HUDEP-2 (cell line): ENCODE measurements around the gene CALY.
A peak's percentile ranks its signal among the peaks of the same experiment; 100 is the strongest.
"Not testable (repeated sequence)": the region's sequence is repeated elsewhere in the genome, so short reads cannot be mapped to it uniquely, and the experiment has no call there.

Experiments
- DNase-seq, 76 experiments: peaks; one replicate each; lab custom pipeline; 2025; ENCODE audit not compliant: unreplicated experiment in 76 of 76; lab: John Stamatoyannopoulos, UW

Gene CALY, protein sequence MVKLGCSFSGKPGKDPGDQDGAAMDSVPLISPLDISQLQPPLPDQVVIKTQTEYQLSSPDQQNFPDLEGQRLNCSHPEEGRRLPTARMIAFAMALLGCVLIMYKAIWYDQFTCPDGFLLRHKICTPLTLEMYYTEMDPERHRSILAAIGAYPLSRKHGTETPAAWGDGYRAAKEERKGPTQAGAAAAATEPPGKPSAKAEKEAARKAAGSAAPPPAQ

DNA sequence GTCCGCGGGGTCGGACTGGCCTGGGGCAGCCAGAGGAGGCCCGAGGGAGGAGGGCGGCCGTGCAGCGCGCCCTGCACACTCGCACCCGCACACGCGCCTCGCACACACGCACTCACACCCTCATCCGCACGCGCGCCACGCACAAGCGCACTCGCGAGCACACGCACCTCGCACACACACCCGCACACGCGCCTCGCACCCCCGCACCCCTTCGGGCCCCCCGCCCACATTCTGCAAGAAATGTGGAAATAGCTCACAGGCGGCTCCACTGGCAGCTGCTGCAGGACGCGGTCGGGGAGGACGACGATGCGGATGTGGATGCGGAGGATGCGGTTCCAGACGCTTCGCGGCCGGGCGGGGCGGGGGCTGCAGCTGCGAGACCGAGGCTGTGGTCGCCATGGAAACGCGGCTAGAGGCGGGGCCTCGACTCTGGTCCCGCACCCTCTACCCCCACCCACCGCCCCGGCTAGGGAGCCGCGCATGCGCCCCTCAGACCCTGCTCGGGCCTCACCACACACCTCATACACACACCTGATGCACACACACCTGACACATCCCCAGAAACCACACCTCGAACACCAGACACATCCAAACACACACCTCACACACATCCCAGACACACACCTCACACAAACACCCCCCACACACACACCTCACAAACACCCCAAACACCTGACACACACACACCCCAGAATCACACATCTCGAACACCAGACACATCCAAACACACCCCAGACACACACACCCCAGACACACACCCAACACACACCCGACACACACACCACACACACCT, at the start of gene CALY:
Gene CALY, minus strand, starts transcription at position 320 of the 793 bp plus-strand sequence. CDS start 7,907 bp downstream, outside the sequence.
- peak in 1 of 76 experiments; percentile 27 for DNase-seq

DNA sequence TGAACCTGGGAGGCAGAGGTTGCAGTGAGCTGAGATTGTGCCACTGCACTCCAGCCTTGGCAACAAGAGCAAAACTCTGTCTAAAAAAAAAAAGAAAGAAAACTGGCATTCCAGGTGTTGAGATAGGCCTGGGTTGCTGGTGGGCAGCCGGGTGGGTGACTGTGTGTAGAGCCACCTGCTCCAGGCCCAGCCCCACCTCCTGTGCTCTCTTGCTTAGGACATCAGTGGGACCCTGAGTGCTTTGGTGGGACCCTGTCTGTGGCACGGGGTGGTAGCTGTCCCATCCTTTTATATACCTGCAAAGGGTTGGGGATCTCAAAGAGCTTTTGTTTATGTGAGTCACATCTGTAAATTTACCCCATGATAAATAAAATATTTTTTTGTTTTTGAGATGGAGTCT, 48.5 kb upstream of the CALY start:
- DNase-seq, result no peak

DNA sequence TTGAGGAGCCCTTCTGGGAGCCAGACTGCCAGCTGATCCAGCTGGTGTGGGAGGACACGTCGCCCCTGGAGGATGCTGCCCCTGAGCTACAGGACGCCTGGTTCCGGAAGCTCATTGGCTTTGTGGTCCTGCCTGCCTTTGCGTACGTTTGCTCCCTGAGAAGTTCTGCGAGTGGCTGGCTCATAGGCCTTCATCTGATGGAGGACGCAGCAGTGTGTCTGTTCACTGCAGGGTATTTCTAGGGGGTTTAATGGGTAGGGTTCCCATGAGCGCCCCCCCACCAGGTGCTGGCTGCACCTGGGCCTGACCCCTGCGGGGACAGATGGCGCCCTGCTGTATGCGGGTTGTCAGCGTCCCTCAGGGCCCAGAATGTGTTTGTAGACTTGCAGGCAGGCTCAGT, 47.4 kb upstream of the CALY start:
- DNase-seq, result no peak

DNA sequence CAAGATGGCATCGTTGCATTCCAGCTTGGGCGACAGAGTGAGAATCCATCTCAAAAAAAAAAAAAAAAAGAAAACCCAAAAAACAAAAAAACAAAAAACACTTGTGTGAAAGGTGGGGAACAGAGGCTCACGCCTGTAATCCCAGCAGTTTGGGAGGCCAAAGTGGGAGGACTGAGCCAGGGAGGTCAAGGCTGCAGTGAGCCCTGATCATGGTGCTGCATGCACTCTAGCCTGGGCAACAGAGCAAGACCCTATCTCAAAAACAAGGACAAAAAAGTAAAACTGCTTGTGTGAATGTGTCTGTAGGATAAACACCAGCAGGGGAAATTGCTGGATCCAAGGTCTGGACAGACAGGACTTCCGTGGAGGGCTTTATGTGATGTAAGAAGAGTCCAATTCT, 46.9 kb upstream of the CALY start:
- no peak for DNase-seq

DNA sequence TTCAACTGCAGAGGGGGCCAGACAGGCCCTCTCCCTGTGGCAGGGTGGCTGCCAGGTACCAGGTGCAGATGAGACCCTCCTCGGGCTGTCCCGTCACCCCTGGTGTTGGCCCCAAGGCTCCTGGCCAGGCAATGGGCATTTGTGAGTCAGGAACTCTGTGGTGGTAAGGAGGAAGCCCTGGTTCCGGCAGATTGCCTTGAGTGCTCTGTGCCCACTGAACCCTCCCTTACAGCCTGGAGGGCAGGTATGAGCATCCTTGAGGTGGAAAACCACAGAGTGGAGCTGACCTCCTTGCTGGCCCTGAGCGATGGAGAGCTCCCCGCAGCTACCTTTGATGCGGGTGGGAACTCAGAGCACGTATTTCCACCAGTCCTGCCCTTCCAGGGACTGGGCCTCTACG, 44.3 kb upstream of the CALY start:
- no peak for DNase-seq

DNA sequence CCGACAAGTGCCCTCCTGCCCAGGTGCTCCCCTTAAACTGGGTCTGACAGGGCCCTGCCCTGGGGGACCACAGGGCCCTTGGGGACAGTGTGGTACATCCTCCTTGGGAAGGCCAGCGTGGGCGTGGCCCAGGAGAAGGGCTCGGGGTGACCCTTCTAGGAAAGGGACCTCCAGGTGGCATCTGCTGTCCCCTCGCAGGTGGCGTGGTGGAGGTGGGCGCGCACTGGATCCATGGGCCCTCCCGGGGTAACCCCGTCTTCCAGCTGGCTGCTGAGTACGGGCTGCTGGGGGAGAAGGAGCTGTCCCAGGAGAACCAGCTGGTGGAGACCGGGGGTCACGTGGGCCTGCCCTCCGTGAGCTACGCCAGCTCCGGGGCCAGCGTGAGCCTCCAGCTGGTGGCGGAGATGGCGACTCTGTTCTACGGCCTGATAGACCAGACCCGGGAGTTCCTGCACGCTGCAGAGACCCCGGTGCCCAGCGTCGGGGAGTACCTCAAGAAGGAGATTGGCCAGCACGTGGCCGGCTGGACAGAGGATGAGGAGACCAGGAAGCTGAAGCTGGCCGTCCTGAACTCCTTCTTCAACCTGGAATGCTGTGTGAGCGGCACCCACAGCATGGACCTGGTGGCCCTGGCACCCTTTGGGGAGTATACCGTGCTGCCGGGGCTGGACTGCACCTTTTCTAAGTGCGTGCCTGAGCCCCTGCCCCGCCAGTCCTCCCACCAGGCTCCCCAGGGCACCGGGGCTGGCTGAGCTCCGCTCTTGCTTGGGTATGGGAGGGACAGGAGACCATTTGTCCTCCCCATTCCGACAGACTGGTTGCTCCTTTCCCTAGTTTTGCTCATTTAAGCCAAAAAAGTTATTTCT, 43.3 kb upstream of the CALY start:
- no peak for DNase-seq

DNA sequence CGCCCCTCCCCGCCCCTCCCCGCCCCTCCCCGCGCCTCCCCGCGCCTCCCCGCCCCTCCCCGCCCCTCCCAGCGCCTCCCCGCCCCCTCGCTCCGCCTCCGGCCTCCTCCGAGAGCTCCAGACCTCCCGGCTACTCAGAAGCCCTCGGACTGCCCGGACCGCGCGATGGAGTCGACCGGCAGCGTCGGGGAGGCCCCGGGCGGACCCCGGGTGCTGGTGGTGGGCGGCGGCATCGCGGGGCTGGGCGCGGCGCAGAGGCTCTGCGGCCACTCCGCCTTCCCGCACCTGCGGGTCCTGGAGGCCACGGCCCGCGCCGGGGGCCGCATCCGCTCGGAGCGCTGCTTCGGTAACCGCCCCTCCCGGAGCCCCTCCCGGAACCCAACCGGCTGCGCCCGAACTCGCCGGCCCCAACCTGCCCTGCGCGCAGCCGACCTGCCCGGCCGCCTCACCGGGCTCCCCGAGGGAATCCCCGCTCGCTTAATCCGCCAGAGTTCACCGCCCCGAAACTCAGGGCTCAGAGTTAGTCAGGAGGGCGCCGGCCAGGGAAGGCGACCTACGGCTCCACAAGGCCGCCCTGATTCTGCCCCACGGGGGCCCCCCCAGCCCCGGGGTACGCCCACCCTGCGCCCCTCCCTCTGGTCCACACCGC, 42.6 kb upstream of the CALY start, which contains the start of gene PAOX:
Gene PAOX, plus strand, starts transcription at position 111 of the 649 bp plus-strand sequence. Its CDS starts 55 bp downstream, at position 166.
- peak in 13 of 76 experiments; percentile 6 to 34 (median 21) for DNase-seq

DNA sequence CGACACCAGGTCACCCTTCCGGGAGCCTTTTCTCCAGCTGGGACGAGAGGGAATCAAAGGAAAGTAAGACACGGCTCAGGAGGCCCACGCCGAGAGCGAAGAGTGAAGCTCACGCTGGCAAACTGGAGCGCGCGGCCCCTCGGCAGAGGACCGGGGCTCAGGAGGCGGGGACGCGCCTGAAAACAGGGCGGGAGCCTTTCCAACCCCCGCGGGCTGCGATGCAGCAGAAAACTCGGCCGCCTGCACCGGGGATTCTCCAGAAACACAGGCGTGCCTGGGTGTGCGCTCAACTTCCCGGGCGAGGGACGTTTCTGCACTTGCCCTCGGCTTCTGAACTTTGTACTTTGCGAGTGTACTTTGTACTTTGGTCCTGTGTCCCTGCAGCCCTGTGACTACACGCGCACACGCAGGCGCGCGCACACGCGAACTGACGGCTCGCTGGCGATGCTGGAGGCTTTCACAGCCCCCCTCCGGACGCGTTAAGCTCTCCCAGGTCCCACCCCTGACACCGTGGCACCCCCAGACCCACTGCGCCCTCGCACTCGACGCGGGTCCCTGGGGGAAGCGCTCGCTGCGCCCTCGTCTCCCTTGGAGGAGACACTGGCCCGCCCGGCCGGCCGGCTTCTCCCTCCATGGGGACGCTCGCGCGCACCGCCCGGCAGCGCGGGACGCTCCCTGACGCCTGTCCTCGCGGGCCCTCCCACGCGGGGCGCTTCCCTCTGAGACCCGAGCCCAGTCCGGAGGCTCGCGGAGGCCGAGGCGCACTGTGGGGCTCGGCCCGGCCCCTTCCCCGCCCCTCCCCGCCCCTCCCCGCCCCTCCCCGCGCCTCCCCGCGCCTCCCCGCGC, 41.8 kb upstream of the CALY start:
- peak in 31 of 76 experiments; percentile 7 to 59 (median 30) for DNase-seq

DNA sequence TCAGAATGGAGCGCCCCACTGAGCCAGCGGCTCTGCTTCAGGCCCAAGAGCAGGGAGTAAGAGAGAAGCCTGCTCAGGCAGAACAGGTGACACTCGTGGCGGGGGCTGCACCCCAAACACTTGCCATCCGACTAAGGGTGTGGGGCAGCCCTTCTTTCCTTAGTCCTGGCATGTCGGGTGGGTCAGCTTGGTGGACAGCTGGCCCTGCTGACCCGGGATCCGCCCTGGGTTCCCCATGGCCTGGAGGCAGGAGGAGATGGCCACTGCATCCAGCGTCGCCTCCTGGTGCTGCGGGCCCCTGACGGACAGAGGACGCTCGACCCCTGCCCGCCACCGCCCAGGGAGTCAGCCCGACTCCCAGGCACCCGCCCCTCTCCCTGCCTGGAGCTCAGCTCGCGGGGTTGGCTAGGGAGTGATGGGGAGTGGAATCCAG, 41.1 kb upstream of the CALY start:
- no peak for DNase-seq

DNA sequence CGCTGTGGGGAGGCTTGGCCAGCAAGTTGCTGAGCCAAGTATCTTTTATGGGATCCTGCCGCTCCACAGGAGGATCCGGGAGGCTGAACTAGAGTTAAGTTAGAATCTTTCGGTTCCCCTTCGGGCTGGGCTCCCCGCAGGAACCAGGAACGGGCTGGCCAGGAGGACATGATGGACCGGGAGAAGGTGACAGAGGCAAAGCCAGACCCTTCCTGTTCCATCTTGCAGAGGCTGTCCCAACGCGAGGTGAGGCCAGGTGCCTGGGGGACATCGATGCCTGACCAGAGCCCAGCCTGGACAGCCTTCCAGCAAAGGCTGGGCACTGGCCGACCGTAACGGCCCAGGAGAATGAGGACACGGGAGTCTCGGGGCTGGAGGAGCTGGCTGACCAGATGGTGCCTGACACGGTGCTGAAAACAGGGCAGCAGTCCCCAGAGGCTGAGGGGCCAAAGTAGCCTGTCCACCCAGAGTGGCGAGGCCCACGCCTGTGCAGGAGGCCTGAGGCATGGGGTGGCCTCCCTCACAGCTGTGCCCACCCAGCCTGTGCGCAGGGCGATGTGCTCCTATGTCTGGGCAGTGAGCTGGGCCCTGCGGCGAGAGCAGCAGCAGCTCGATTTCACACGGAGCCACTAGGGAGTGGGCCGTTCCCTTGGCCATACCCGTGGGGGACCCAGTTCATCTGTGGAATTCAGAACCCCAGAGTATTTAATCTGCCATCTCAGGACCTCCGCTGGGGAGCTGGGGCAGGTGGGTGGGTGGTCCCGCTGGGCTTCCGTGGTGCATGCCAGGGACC, 40.5 kb upstream of the CALY start:
- DNase-seq, result no peak

DNA sequence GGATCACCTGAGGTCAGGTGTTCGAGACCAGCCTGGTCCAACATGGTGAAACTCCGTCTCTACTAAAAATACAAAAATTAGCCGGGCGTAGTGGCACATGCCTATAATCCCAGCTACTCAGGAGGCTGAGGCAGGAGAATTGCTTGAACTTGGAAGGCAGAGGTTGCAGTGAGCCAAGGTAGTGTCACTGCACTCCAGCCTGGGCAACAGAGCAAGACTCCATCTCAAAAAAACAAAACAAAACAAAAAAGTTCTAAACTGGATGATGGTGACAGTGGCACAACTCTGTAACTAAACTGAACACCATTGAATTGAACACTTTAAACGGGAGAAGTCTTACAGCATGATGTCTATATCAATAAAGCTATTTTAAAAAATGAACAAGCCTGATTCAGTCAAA, 39.5 kb upstream of the CALY start:
- not testable (repeated sequence) for DNase-seq

DNA sequence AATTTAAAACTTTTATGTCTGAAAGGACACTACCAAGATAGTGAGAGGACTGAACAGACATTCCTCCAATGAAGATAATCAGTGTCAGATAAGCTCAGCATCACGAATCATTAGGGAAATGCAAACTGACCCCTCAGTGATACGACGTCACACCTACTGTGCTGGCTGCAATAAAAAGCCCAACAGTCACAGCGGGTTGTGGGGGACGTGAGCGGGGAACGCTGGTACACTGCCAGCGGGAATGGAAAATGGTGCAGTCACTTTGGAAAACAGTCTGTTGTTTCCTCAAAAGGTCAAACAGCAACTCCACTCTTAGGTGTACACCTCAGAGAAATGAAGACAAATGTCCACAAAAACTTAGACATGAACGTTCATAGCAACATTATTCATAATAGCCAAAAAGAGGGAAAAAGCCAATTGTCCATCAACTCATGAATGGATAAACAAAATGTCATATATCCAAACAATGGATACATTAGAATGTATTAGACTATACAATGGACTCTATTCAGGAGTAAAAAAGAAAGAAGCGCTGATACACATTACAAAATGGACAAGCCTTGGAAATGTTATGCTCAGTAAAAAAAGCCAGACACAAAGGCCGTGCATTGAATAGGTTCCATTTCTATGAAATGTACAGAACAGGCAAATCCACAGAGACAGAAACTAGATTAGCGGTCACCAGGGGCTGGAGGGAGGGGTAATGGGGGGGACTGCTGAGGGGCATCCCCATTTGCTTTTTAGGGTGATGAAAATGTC, 38.8 kb upstream of the CALY start:
- DNase-seq, result no peak

DNA sequence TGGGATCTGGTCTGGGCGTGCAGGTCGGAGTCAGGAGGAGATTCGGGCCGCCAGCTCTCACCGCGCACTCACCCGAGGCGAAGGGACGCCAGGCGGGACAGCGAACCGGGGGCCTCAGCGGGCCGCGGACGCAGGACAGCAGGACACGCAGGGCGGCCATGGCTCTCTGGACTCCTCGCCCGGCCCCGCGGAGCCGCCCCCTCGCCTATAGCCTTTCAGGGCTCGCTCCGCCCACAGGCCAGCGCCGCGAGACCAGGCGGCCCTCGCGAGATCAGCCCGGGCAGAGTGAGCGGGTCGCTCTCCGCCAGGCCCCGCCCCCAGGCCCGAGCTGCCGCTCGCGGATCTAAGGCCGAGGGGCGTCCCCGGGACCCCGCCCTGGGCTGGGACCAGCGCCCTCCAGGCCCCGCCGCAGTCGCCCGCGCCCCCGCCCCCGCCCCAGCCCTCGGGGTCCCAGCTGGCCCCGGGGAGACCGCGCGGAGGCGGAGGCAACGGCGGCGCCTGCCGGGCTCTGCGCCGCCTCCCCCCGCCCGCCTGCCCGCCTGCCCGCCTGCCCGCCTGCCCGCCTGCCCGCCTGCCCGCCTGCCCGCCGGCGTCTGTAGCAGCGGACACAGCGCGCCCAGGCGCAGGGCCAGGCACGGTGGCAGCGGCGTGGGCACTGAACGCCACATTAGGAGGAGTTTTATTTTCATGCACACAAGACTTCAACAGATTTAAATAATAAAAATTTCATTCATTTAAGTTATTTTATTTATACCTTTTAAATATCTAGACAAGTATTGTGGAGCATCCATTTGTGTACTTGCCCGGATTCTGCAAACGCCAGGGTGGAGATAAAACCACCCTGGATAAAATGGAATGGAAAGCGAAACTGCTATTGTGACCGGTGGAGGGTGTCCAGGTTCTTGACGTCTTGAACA, 36.7 kb upstream of the CALY start, which contains the start of gene ECHS1:
Gene ECHS1, minus strand, starts transcription at position 181 of the 917 bp plus-strand sequence. Its CDS starts 21 bp downstream, at position 160.
- DNase-seq, result peak in 74 of 76 experiments; percentile 14 to 96 (median 87)

DNA sequence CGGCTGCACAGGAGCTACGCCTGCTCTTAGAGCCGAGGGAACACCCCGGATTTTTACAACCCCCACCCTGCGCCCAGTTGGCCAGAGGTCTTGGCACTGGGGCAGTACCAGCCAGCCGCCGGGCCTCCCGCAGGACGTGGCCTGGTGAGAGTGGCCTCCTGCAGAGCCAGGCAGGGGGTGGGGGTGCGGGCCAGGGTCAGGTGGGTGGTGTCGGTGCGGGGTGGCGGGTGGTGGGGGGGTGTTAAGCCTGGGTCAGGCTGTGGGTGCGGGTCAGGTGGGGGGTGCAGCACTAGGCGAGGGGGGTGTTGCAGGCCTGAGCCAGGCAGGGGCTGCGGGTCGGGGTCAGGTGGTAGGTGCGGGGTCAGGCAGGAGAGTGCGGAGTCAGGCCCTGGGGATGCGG, 35.8 kb upstream of the CALY start:
- no peak for DNase-seq

DNA sequence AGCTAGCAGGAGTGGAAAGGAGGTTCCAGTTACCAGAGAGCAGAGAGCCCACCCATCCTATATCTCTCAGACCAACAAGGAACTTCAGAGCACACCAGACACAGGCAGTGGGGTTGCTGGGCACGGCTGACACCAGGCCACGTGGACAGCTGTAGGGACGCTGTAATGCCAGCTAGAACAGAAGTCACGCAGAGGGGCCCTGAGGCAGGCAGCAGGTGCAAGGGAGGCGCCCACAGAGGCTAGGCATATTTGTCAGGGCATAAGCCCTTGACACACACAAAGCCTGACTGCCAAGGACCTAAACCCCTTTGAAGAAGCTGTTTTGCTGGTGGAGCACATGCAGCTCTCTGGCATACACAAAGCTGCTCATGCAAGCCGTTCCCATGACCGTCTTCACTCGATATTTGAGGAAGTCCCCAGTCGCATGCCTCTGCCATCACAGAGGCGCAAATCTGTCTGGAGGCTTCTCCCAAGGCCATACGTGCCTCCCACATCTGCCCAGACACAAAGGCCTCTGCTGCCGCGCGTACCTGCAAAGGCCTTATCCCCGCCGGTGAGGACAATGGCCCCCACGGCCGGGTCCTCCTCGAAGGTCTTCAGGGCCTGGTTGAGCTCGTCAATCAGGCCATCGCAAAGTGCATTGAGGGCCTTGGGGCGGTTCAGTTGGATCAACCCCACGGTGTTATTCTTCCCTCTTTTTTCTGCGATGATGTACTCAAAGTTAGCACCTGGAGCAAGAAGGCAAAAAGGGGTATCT, 33.5 kb upstream of the CALY start:
- DNase-seq, result no peak

DNA sequence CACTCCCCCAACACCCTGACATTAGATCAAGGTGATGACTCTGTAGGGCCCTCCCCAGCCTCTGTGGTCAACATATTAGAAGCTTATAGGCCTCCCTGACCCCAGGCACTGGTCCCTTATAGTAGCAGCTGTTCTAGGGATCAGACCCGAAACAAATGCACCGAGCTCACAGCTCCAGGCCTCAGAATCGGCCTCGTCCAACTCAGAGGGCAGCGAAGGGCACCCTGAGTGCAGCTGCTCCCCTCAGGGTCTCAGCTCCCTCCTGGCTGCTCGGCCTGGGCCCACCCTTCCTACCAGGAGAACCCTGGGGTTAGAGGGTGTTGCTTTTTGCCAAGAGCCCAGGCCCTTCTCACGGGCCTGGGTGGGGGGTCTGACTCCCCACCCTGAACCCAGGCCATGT, 31.5 kb upstream of the CALY start:
- DNase-seq, result no peak
